Activated T-cell treated with anti-CD3 and anti-CD28 coated beads, Interleukin-2, amount 50 U/mL, for 4 hours (primary cell): Measurements from ENCODE around the gene TAS2R4. TPM values are rescaled to one million over a fixed set of nuclear protein-coding genes. Genes with fewer than 3 reads are reported as not detected.
"Not testable (repeated sequence)": the region's sequence is repeated elsewhere in the genome, so short reads cannot be mapped to it uniquely, and the experiment has no call there.

Experiments
- ATAC-seq, 2 donors: fragments of 200-7000 bp; cut with Tn5 transposase; one replicate each; pipeline ENCODE4 v1.10.0; 2021
- DNase-seq: peaks from one replicate; pipeline ENCODE4 v3.0.0-alpha.2; 2020
- H3K27me3 Mint-ChIP-seq: one replicate; pipeline ENCODE4 v1.8.0; 2021; ENCODE audit warnings: low read depth, mixed read lengths
- H3K36me3 Mint-ChIP-seq: one replicate; pipeline ENCODE4 v1.8.0; 2022; ENCODE audit warnings: mixed read lengths; ENCODE audit not compliant: insufficient read depth
- H3K4me1 Mint-ChIP-seq: one replicate; pipeline ENCODE4 v1.8.0; 2021; ENCODE audit warnings: low read depth, mixed read lengths
- H3K4me3 Mint-ChIP-seq: one replicate; pipeline ENCODE4 v1.8.0; 2021; ENCODE audit warnings: mild to moderate bottlenecking, moderate library complexity, mixed read lengths
- H3K9me3 Mint-ChIP-seq: one replicate; pipeline ENCODE4 v1.8.0; 2021; ENCODE audit warnings: mixed read lengths
- total RNA-seq, 3 donors: library from RNA; stranded (reverse); gene quantifications; one replicate each; pipeline ENCODE4 v1.2.1, GENCODE V29; 2021

TAS2R4 gene
- total RNA-seq, 3 donors from 2014 or later, result 0.20 to 0.42 (median 0.22) TPM

- peaks cover 31% of the 10 kb centered on the region for H3K36me3 Mint-ChIP-seq
- not testable (repeated sequence) for ATAC-seq, H3K9me3 Mint-ChIP-seq, H3K4me3 Mint-ChIP-seq, DNase-seq, H3K27me3 Mint-ChIP-seq, H3K4me1 Mint-ChIP-seq
Observed at GRCh38 chr7:141770083-141770583, 6.3 kb upstream of the TAS2R4 start.

DNA sequence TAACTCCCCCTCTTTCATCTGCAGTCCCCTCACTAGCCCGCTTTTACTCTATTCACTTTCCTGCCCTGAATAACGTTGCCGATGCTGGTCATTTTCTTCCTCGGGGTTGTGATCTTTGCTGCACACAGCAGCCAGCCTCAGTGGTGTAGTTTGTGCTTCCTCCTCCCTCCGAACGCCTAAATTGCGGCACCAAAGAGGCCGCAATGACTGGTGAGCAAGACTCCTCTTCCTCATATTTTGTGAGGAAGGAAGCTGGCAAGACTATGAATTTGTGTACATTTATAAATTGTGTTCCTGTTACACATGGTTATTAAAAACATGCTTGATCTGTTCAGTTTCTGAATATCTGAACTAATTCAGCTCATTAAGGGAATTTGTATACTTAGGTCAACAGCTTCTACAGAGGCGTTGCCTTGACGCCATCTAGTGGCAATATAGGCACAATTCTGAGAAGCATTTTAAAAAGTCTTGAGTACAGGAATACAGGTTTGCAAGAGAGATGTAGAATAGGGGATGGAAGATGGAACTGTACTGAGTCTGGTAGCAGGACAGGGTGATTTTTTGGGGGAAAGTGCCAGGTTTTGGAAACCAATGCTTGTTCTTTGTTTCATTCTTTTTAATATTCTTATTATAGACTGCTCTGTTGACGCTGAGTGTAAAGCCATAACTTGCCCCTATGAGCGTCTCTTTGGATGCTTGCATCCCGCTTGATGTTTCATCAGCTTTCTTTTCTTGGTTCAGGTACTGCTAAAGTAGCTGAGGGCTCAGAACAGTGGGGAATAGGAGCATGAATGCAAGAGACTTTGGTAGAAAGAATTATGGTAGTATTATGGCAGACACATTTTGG lies 9.5 kb downstream of the TAS2R4 start:
- Mint-ChIP-seq H3K4me3 (no peak overlapping the region), H3K4me1 (no peaks in the 10 kb centered on the region), H3K36me3 (peaks cover 9% of the 10 kb centered on the region), H3K27me3 (no peaks in the 10 kb centered on the region), H3K9me3 (no peaks in the 10 kb centered on the region)
- peak; percentile 37 to 66 for ATAC-seq
- no peak for DNase-seq

DNA sequence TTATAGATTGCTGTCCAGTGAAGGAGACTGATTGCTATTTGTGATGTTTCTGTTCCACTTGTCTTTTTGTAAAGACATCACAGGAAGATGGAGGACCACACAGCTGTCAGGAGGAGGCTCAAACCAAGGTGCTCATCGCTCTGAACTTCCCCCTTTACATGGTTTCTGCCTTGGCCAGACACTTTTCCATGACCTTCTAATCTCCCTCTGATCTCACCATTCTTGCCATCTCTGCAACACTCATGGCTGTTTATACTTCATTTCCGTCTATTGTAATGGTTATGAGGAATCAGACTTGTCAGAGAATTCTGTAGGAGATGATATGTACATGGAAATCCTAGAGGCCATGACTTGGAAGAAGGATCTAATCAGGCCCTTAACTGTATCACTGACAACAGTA lies 11.8 kb downstream of the TAS2R4 start:
- no peak overlapping the region for H3K4me3 Mint-ChIP-seq
- no peaks in the 10 kb centered on the region for H3K4me1 Mint-ChIP-seq
- peaks cover 16% of the 10 kb centered on the region for H3K36me3 Mint-ChIP-seq
- no peaks in the 10 kb centered on the region for H3K9me3 Mint-ChIP-seq
- no peak for DNase-seq
- no peak for ATAC-seq
- H3K27me3 Mint-ChIP-seq, result no peaks in the 10 kb centered on the region

DNA sequence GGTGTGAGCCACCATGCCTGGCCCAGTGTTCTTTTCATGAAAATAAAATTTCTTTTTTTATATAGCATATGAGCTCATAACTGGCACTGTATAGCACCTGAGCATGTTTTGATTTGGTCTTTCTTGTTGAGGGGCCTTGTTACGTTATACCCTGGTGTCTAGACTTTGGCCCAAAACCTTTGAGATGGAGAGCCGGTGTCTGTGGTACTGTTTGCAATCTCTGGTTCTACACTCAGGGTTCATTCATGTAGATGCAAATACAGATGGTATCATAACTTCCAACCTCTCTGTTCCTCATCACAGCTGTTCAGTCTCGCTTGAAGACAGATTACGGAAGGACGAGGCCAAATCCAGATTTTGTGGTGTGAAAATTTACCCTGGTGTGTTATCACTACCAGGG lies 13.4 kb downstream of the TAS2R4 start, which contains the start of gene TAS2R5:
Gene TAS2R5, plus strand, starts transcription at position 301 of the 400 bp plus-strand sequence. CDS start 145 bp downstream, outside the sequence.
- Mint-ChIP-seq H3K4me3 (no peak within 1 kb of the TSS), H3K4me1 (no peaks in the 10 kb centered on the region), H3K9me3 (no peaks in the 10 kb centered on the region), H3K27me3 (no peaks in the 10 kb centered on the region), H3K36me3 (peaks cover 19% of the 10 kb centered on the region)
- no peak for DNase-seq
- no peak for ATAC-seq

- ATAC-seq (no peak), DNase-seq (no peak)
- peaks cover 25% of the 10 kb centered on the region for H3K36me3 Mint-ChIP-seq
- no peaks in the 10 kb centered on the region for H3K9me3 Mint-ChIP-seq
- no peak overlapping the region for H3K4me3 Mint-ChIP-seq
- H3K27me3 Mint-ChIP-seq, result no peaks in the 10 kb centered on the region
- no peaks in the 10 kb centered on the region for H3K4me1 Mint-ChIP-seq
Observed at GRCh38 chr7:141792526-141792925, 16.1 kb downstream of the TAS2R4 start.

- ATAC-seq, result no peak
- Mint-ChIP-seq H3K36me3 (peaks cover 20% of the 10 kb centered on the region), H3K4me1 (no peaks in the 10 kb centered on the region)
Observed at GRCh38 chr7:141820067-141820466, 43.6 kb downstream of the TAS2R4 start.

DNA sequence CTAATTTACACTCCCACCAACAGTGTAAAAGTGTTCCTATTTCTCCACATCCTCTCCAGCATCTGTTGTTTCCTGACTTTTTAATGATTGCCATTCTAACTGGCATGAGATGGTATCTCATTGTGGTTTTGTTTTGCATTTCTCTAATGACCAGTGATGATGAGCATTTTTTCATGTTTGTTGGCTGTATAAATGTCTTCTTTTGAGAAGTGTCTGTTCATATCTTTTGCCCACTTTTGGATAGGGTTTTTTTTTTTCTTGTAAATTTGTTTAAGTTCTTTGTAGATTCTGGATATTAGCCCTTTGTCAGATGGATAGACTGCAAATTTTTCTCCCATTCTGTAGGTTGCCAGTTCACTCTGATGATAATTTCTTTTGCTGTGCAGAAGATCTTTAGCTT lies 46.0 kb downstream of the TAS2R4 start:
- peaks cover 65% of the 10 kb centered on the region for H3K9me3 Mint-ChIP-seq
- H3K4me3 Mint-ChIP-seq, H3K27me3 Mint-ChIP-seq, DNase-seq, ATAC-seq, H3K4me1 Mint-ChIP-seq: not testable (repeated sequence)
- peaks cover 19% of the 10 kb centered on the region for H3K36me3 Mint-ChIP-seq

More at GRCh38 chr7:141820067-141820466, 43.6 kb downstream of the TAS2R4 start:
- Mint-ChIP-seq H3K9me3 (peaks cover 58% of the 10 kb centered on the region), H3K4me3 (no peak overlapping the region), H3K27me3 (no peaks in the 10 kb centered on the region)
- DNase-seq, result no peak

Other genes with a start within 250 kb of the TAS2R4 start
- 10 to 100 TPM; 79.9 to 94.5 (median 90.2) TPM for gene AGK, start 225.3 kb upstream of the TAS2R4 start, total RNA-seq
- gene DENND11, start 74.5 kb upstream of the TAS2R4 start, total RNA-seq, result 10 to 100 TPM; 15.4 to 16.1 (median 15.8) TPM
- not detected for gene WEE2, start 68.3 kb upstream of the TAS2R4 start, total RNA-seq
- gene SSBP1, start 38.3 kb upstream of the TAS2R4 start, total RNA-seq, result 100 to 1,000 TPM; 326 to 387 (median 369) TPM
- under 1 TPM; 0.29 to 0.61 (median 0.43) TPM for gene TAS2R3, start 12.6 kb upstream of the TAS2R4 start, total RNA-seq
- under 1 TPM; 0.20 to 0.69 (median 0.35) TPM for gene TAS2R5, start 13.5 kb downstream of the TAS2R4 start, total RNA-seq
- not detected for gene PRSS37, start 64.8 kb downstream of the TAS2R4 start, total RNA-seq
- gene OR9A4, start 139.7 kb downstream of the TAS2R4 start, total RNA-seq, result not detected
- gene CLEC5A, start 170.3 kb downstream of the TAS2R4 start, total RNA-seq, result not detected
- not detected for gene TAS2R38, start 197.1 kb downstream of the TAS2R4 start, total RNA-seq
- gene MGAM, start 219.2 kb downstream of the TAS2R4 start, total RNA-seq, result not detected